ENCODE data around the gene HIGD1C. TPM values are rescaled to one million over a fixed set of nuclear protein-coding genes. Genes with fewer than 3 reads are reported as not detected.
A peak's percentile ranks its signal among the peaks of the same experiment; 100 is the strongest.

Gene HIGD1C
- total RNA-seq, 1 experiment from 2014 or later, result not detected

DNA sequence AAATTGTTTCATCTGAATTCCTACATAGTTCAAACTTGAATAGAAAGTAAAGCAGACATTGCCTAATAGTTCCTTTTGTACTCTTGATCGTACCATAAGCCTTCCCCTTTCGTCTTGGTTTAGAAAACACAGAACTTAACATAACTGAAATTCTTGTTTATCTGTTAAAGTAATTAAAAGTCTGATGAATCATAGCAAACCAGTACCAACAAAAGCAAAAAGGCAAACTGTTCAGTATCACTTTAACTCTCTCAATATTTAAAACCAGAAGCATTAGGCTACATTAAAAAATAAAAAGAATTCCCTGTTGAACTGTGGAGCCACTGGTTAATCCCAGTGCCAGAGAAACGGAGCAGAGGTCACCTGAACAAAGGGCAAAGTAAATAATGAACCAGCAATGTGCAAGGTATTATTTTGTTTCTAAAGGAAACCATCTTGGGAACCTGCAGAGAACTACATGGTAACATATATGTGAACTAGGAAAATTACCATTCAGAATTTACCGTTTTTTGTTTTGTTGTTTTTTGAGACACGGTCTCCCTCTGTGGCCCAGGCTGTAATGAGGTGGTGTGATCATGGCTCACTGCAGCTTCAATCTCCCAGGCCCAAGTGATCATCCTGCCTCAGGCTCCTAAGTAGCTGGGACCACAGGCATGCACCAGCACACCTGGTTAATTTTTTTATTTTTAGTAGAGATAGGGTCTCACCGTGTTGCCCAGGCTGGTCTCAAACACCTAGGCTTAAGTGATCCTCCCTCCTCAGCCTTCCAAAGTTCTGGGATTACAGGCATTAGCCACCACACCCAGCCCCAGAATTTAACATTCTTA, 17.1 kb upstream of the HIGD1C start:
- H3K9me3 ChIP-seq (ENCODE audit: insufficient read depth, low read depth), result no peaks in the 10 kb centered on the region
- POLR2A ChIA-PET (ENCODE audit: unreplicated experiment), result no interaction called here
- BruUV-seq (replicated peaks), result no TSS peak
- H3K27ac ChIP-seq, result peak overlapping the region; percentile 31; the same call in 1 of the 2 replicates
- no peaks in the 10 kb centered on the region for H3K79me2 ChIP-seq (ENCODE audit: low read depth)
- H3K9me2 ChIP-seq (ENCODE audit: insufficient read depth), result no peaks in the 10 kb centered on the region
- H3K27me3 ChIP-seq (ENCODE audit: insufficient read depth, low read depth), result no peaks in the 10 kb centered on the region
- no peak for TF ChIP-seq EZH2 (IDR thresholded peaks at IDR 0.05; ENCODE audit: low read depth)
- TF ChIP-seq, protein P1, sequence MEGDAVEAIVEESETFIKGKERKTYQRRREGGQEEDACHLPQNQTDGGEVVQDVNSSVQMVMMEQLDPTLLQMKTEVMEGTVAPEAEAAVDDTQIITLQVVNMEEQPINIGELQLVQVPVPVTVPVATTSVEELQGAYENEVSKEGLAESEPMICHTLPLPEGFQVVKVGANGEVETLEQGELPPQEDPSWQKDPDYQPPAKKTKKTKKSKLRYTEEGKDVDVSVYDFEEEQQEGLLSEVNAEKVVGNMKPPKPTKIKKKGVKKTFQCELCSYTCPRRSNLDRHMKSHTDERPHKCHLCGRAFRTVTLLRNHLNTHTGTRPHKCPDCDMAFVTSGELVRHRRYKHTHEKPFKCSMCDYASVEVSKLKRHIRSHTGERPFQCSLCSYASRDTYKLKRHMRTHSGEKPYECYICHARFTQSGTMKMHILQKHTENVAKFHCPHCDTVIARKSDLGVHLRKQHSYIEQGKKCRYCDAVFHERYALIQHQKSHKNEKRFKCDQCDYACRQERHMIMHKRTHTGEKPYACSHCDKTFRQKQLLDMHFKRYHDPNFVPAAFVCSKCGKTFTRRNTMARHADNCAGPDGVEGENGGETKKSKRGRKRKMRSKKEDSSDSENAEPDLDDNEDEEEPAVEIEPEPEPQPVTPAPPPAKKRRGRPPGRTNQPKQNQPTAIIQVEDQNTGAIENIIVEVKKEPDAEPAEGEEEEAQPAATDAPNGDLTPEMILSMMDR (conservative IDR thresholded peaks at IDR 0.05), result no peak
- no peak overlapping the region for H3K4me3 ChIP-seq
- no peaks in the 10 kb centered on the region for H3K36me3 ChIP-seq (ENCODE audit: low read depth)
- peak overlapping the region; percentile 34 for H3K4me2 ChIP-seq
- H4K20me1 ChIP-seq (ENCODE audit: insufficient read depth), result no peaks in the 10 kb centered on the region
- CTCF ChIA-PET, result interaction anchor here (0.6 kb wide), 1 partner anchor 110 kb away, joined by 6 read pairs; no protein-coding TSS in a partner anchor
- peaks cover 4% of the 10 kb centered on the region; the same call in 1 of the 2 replicates for H3F3A ChIP-seq (ENCODE audit: insufficient read depth, low read depth)
- H3K4me1 ChIP-seq (replicated peaks; ENCODE audit: insufficient read depth), result peaks cover 13% of the 10 kb centered on the region
- intact Hi-C loops (cut with micrococcal nuclease; ENCODE audit: unreplicated experiment), result no loop called here
- peak in 1 of 2 experiments; percentile 47 for DNase-seq
- 0 out of 2 replicates have a peak overlapping the region, but pooled peaks have one; percentile 42 for H2AFZ ChIP-seq

DNA sequence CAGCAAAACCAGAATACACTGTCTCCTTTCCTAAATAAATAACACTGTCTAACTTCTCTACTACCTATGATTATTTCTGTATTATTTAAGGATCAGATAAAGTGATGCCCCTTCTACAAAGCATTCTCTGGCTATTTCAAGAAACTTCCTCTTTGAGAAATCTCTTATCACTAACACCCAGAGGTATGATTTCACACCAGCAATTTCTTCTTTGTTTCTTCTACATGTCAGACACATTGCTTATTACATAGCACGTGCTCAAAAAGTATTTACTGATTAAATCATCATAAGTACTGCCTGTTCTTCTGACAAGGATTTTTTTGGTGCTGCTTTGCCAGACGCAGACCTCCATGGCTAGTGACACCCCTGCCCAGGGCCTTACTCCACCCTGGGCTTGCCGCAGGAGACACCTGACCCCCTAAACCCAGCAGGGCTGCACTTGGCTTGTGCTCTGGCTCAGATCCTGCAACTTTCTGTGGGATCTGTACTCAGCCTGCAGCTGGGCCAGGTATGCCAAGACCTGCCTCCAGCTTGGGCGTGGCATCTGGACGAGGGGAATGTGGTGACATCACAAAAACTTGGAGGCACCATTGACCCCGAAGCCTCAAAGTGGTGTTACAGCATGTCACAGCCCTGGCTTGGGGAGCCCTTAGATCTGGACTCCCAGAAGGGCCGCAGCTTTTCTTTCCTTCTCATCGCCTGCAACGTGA, 15.4 kb upstream of the HIGD1C start:
- no TSS peak for BruUV-seq (replicated peaks)
- no peaks in the 10 kb centered on the region for H3K27me3 ChIP-seq (ENCODE audit: insufficient read depth, low read depth)
- H3K4me2 ChIP-seq, result no peak overlapping the region
- no peak for DNase-seq
- no peak for TF ChIP-seq EZH2 (IDR thresholded peaks at IDR 0.05; ENCODE audit: low read depth)
- TF ChIP-seq, protein P1 (conservative IDR thresholded peaks at IDR 0.05), result no peak
- H3K4me1 ChIP-seq (replicated peaks; ENCODE audit: insufficient read depth), result peaks cover 13% of the 10 kb centered on the region
- peaks cover 4% of the 10 kb centered on the region; the same call in 1 of the 2 replicates for H3F3A ChIP-seq (ENCODE audit: insufficient read depth, low read depth)
- no peaks in the 10 kb centered on the region for H3K79me2 ChIP-seq (ENCODE audit: low read depth)
- intact Hi-C loops (cut with micrococcal nuclease; ENCODE audit: unreplicated experiment), result no loop called here
- POLR2A ChIA-PET (ENCODE audit: unreplicated experiment), result no interaction called here
- H2AFZ ChIP-seq, result no peak overlapping the region
- H3K4me3 ChIP-seq, result no peak overlapping the region
- H3K36me3 ChIP-seq (ENCODE audit: low read depth), result no peaks in the 10 kb centered on the region
- H3K9me2 ChIP-seq (ENCODE audit: insufficient read depth), result no peaks in the 10 kb centered on the region
- CTCF ChIA-PET, result no interaction called here
- H4K20me1 ChIP-seq (ENCODE audit: insufficient read depth), result no peaks in the 10 kb centered on the region
- no peak overlapping the region for H3K27ac ChIP-seq
- no peaks in the 10 kb centered on the region for H3K9me3 ChIP-seq (ENCODE audit: insufficient read depth, low read depth)

DNA sequence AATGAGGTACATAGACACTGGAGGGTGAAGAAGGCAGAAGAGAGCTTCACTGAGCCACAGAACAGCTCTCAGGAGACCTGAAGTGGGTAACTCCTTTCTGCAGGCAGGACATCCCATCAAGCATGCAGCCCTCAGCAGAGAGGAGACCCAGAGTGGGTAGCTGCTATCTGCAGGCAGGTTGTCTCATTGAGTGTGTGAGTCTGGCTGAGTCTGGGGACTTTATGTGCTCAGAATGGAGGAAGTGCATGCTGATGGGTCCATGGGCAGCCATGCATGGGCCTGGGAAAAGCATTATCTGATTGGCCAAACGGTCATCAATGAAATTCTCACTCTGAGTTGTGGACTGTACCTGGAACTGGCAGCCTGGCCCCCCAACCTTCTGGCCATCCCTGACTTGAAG, 14.7 kb upstream of the HIGD1C start:
- Histone ChIP-seq H3K4me2 (no peak overlapping the region), H3K9me2 (ENCODE audit: insufficient read depth) (no peaks in the 10 kb centered on the region), H3K27me3 (ENCODE audit: insufficient read depth, low read depth) (no peaks in the 10 kb centered on the region), H3K4me3 (no peak overlapping the region), H3K79me2 (ENCODE audit: low read depth) (no peaks in the 10 kb centered on the region), H2AFZ (no peak overlapping the region), H3F3A (ENCODE audit: insufficient read depth, low read depth) (peaks cover 4% of the 10 kb centered on the region; the same call in 1 of the 2 replicates), H3K4me1 (replicated peaks; ENCODE audit: insufficient read depth) (peaks cover 13% of the 10 kb centered on the region), H3K9me3 (ENCODE audit: insufficient read depth, low read depth) (no peaks in the 10 kb centered on the region), H4K20me1 (ENCODE audit: insufficient read depth) (no peaks in the 10 kb centered on the region), H3K36me3 (ENCODE audit: low read depth) (no peaks in the 10 kb centered on the region), H3K27ac (no peak overlapping the region)
- BruUV-seq (replicated peaks), result no TSS peak
- TF ChIP-seq, protein P1 (conservative IDR thresholded peaks at IDR 0.05), result no peak
- TF ChIP-seq EZH2 (IDR thresholded peaks at IDR 0.05; ENCODE audit: low read depth), result no peak
- POLR2A ChIA-PET (ENCODE audit: unreplicated experiment), result no interaction called here
- DNase-seq, result no peak
- intact Hi-C loops (cut with micrococcal nuclease; ENCODE audit: unreplicated experiment), result no loop called here
- CTCF ChIA-PET, result no interaction called here
